NCI-H2196 (cell line): Measurements from ENCODE around the gene PRKG1.

Source experiments
- DNase-seq: peaks from one replicate; lab custom pipeline; 2025; ENCODE audit not compliant: unreplicated experiment; lab: John Stamatoyannopoulos, UW

PRKG1 gene

GRCh38 chr10:51075873-51076229 lies 1.6 kb downstream of the PRKG1 start:
- no peak for DNase-seq

GRCh38 chr10:51076299-51076841 lies 2.1 kb downstream of the PRKG1 start:
- no peak for DNase-seq

GRCh38 chr10:51077074-51077473 lies 2.8 kb downstream of the PRKG1 start:
- DNase-seq, result no peak

- no peak for DNase-seq
Measured at GRCh38 chr10:51077507-51077906, 3.2 kb downstream of the PRKG1 start.

- DNase-seq, result no peak
Measured at GRCh38 chr10:51079331-51079730, 5.0 kb downstream of the PRKG1 start.

GRCh38 chr10:51079766-51080165 lies 5.5 kb downstream of the PRKG1 start:
- DNase-seq, result no peak

- no peak for DNase-seq
Measured at GRCh38 chr10:51080311-51081006, 6.2 kb downstream of the PRKG1 start.

GRCh38 chr10:51082857-51083256 lies 8.6 kb downstream of the PRKG1 start:
- DNase-seq, result no peak

- no peak for DNase-seq
Measured at GRCh38 chr10:51083356-51083853, 9.1 kb downstream of the PRKG1 start.

- no peak for DNase-seq
Measured at GRCh38 chr10:51085204-51085603, 10.9 kb downstream of the PRKG1 start.

- DNase-seq, result no peak
Measured at GRCh38 chr10:51086710-51087109, 12.4 kb downstream of the PRKG1 start.

- no peak for DNase-seq
Measured at GRCh38 chr10:51087114-51087513, 12.8 kb downstream of the PRKG1 start.

GRCh38 chr10:51090190-51090589 lies 15.9 kb downstream of the PRKG1 start:
- no peak for DNase-seq

GRCh38 chr10:51092402-51092801 lies 18.1 kb downstream of the PRKG1 start:
- no peak for DNase-seq

- DNase-seq, result no peak
Measured at GRCh38 chr10:51095444-51095843, 21.2 kb downstream of the PRKG1 start.

GRCh38 chr10:51097546-51097945 lies 23.3 kb downstream of the PRKG1 start:
- DNase-seq, result no peak

- no peak for DNase-seq
Measured at GRCh38 chr10:51100221-51100620, 25.9 kb downstream of the PRKG1 start.

GRCh38 chr10:51103554-51104217 lies 29.4 kb downstream of the PRKG1 start:
- DNase-seq, result no peak

GRCh38 chr10:51106311-51106945 lies 32.1 kb downstream of the PRKG1 start:
- no peak for DNase-seq

GRCh38 chr10:51108406-51108805 lies 34.1 kb downstream of the PRKG1 start:
- DNase-seq, result no peak

GRCh38 chr10:51109801-51110533 lies 35.7 kb downstream of the PRKG1 start:
- no peak for DNase-seq
